HepG2 (cell line): ENCODE measurements around the gene PKD1L1. TPM values are rescaled to one million over a fixed set of nuclear protein-coding genes. Genes with fewer than 3 reads are reported as not detected.

ENCODE experiments used
- ATAC-seq: fragments of 200-7000 bp; cut with Tn5 transposase; 3 replicates; pipeline ENCODE4 v1.9.1; 2020; ENCODE audit warnings: mild to moderate bottlenecking, moderate library complexity
- BruUV-seq: library from RNA; stranded (reverse); fragments of 400-500 nt; replicated peaks from 2 replicates; lab custom pipeline; 2021; lab: Mats Ljungman, UMichigan
- CTCF ChIA-PET: fragments of 300-600 bp; formaldehyde crosslinking; extraction: SDS; loops from one replicate; lab custom pipeline; 2021; ENCODE audit warnings: low total read pairs, inconsistent platforms, low intra/inter-chr PET ratio; lab: Yijun Ruan, JAX
- POLR2A ChIA-PET: fragments of 350-600 bp; sonication (Branson Sonifier 250); formaldehyde crosslinking; loops from one replicate; lab custom pipeline; 2020; ENCODE audit warnings: antibody characterized with exemption, inconsistent platforms; lab: Yijun Ruan, JAX
- DNase-seq: peaks from one replicate; pipeline ENCODE4 v3.0.0-alpha.2; 2015; ENCODE audit warnings: low spot score
- FAIRE-seq: peaks from 3 replicates; lab custom pipeline; 2011; peaks lifted over from hg19 to GRCh38; lab: Jason Lieb, UNC
- H2AFZ ChIP-seq: one replicate; pipeline ENCODE4 v1.6.1; 2011; ENCODE audit warnings: low read length, inconsistent platforms
- H3K27ac ChIP-seq: fragments of 300-600 bp; 3 replicates; pipeline ENCODE4 v1.8.0; 2011; ENCODE audit warnings: mixed run types, mild to moderate bottlenecking, mixed read lengths, low read length, inconsistent platforms; ENCODE audit not compliant: insufficient read depth; ENCODE audit errors: extremely low read length
- H3K27me3 ChIP-seq, 2 experiments: fragments of 200-600 bp in 1 of 2; 2 replicates in 1 of 2; 3 replicates in 1 of 2; pipeline versions ENCODE4 v1.6.0 to v1.8.0; 2011; ENCODE audit warnings: low read length in 2 of 2, mild to moderate bottlenecking in 2 of 2, moderate library complexity in 2 of 2, inconsistent platforms in 1 of 2; ENCODE audit not compliant: insufficient read depth in 2 of 2, control insufficient read depth in 1 of 2
- H3K36me3 ChIP-seq, 2 experiments: fragments of 200-600 bp in 1 of 2; replicated peaks in 1 of 2; 2 replicates in 1 of 2; 3 replicates in 1 of 2; pipeline versions ENCODE4 v1.5.1 to v1.8.0; 2011; ENCODE audit warnings: low read length in 2 of 2, inconsistent platforms in 1 of 2; ENCODE audit not compliant: insufficient read depth in 2 of 2, control insufficient read depth in 1 of 2
- H3K4me1 ChIP-seq: 2 replicates; pipeline ENCODE4 v1.5.1; 2012; ENCODE audit warnings: low read length, inconsistent platforms; ENCODE audit not compliant: insufficient read depth
- H3K4me2 ChIP-seq: 2 replicates; pipeline ENCODE4 v1.6.0; 2011; ENCODE audit warnings: low read depth, low read length, inconsistent platforms
- H3K4me3 ChIP-seq, 3 experiments: fragments of 200-600 bp in 1 of 3; sonication (generic), shearing (Covaris generic) in 1 of 3; replicated peaks in 1 of 3; 2 replicates each; pipeline ENCODE4 v1.5.1; 2011 to 2016; ENCODE audit warnings: low read length in 3 of 3, inconsistent platforms in 2 of 3, low read depth in 2 of 3, mild to moderate bottlenecking in 2 of 3, control low read depth in 1 of 3, mixed read lengths in 1 of 3; ENCODE audit not compliant: insufficient read depth in 1 of 3
- H3K79me2 ChIP-seq: one replicate; pipeline ENCODE4 v1.6.1; 2011; ENCODE audit warnings: low read length, inconsistent platforms; ENCODE audit not compliant: insufficient read depth
- H3K9ac ChIP-seq: 2 replicates; pipeline ENCODE4 v1.6.0; 2011; ENCODE audit warnings: mild to moderate bottlenecking, low read depth, low read length, inconsistent platforms; ENCODE audit not compliant: insufficient read depth
- H3K9me3 ChIP-seq: 2 replicates; pipeline ENCODE4 v1.5.1; 2012; ENCODE audit warnings: mild to moderate bottlenecking, low read length
- H4K20me1 ChIP-seq: 2 replicates; pipeline ENCODE4 v1.6.0; 2011; ENCODE audit warnings: inconsistent platforms, mild to moderate bottlenecking, low read length, moderate library complexity; ENCODE audit not compliant: insufficient read depth
- BATF2 ChIP-seq: sonication (generic); formaldehyde crosslinking; IDR thresholded peaks from 2 replicates; pipeline ENCODE4 v1.8.0; 2022; ENCODE audit warnings: mild to moderate bottlenecking, missing genetic modification reagents, moderate library complexity
- CCDC6 ChIP-seq: sonication (generic); formaldehyde crosslinking; IDR thresholded peaks from 2 replicates; pipeline ENCODE4 v1.8.1; 2022; ENCODE audit warnings: mild to moderate bottlenecking, missing genetic modification reagents, moderate library complexity
- EEA1 ChIP-seq: sonication (generic); formaldehyde crosslinking; IDR thresholded peaks from 2 replicates; pipeline ENCODE4 v1.5.1; 2020; ENCODE audit warnings: mild to moderate bottlenecking, missing genetic modification reagents, borderline replicate concordance
- ELF3 ChIP-seq: IDR thresholded peaks from 2 replicates; pipeline ENCODE4 v1.6.1; 2016; ENCODE audit warnings: missing genetic modification reagents, missing compliant biosample characterization
- FOXP4 ChIP-seq: sonication (generic); formaldehyde crosslinking; IDR thresholded peaks from 2 replicates; pipeline ENCODE4 v1.4.0; 2020; ENCODE audit warnings: missing genetic modification reagents
- GABPB1 ChIP-seq: IDR thresholded peaks from 2 replicates; pipeline ENCODE4 v1.6.1; 2016; ENCODE audit warnings: mild to moderate bottlenecking, missing genetic modification reagents, moderate library complexity, missing compliant biosample characterization
- MAX ChIP-seq: IDR thresholded peaks from 2 replicates; pipeline ENCODE4 v1.6.1; 2012; ENCODE audit warnings: inconsistent platforms
- NCOR1 ChIP-seq: fragments of 200-600 bp; sonication (generic); IDR thresholded peaks from 2 replicates; pipeline ENCODE4 v1.7.0; 2017; ENCODE audit warnings: antibody characterized with exemption, low read length, borderline replicate concordance
- PPARG ChIP-seq: conservative IDR thresholded peaks from 2 replicates; pipeline ENCODE4 v1.6.1; 2016; ENCODE audit warnings: missing biosample characterization, missing genetic modification reagents
- PRDM15 ChIP-seq: sonication (generic); formaldehyde crosslinking; IDR thresholded peaks from 2 replicates; pipeline ENCODE4 v1.4.0; 2020; ENCODE audit warnings: missing genetic modification reagents
- RARA ChIP-seq: IDR thresholded peaks from 2 replicates; pipeline ENCODE4 v1.6.1; 2016; ENCODE audit warnings: missing genetic modification reagents, missing compliant biosample characterization
- SOX5 ChIP-seq: IDR thresholded peaks from 2 replicates; pipeline ENCODE4 v1.6.1; 2016; ENCODE audit warnings: borderline replicate concordance
- ZBTB7B ChIP-seq: sonication (generic); formaldehyde crosslinking; IDR thresholded peaks from 2 replicates; pipeline ENCODE4 v1.4.0; 2020; ENCODE audit warnings: missing genetic modification reagents
- ZNF367 ChIP-seq: sonication (generic); formaldehyde crosslinking; IDR thresholded peaks from 2 replicates; pipeline ENCODE4 v1.4.0; 2020; ENCODE audit warnings: missing genetic modification reagents, borderline replicate concordance
- WGBS: methylation state at CpG from one replicate; pipeline ENCODE4 v1.1.6; 2017; ENCODE audit warnings: low lambda C conversion rate; 5-methylcytosine and 5-hydroxymethylcytosine counted together
- in situ Hi-C: cut with HindIII; loops from 2 replicates; pipeline ENCODE4 v1.10.0; 2017; ENCODE audit warnings: low pct_unique_long_range_greater_than_20kb; ENCODE audit not compliant: extremely low pct_ligation_motif_present
- intact Hi-C: fragments of 100-400 bp; cut with micrococcal nuclease; formaldehyde crosslinking; loops from one replicate; pipeline ENCODE4 v1.10.0; 2022; ENCODE audit not compliant: unreplicated experiment
- polyA plus RNA-seq, 8 experiments: library from polyadenylated mRNA; depleted of rRNA in 3 of 8; stranded (reverse) in 7 of 8; unstranded in 1 of 8; fragments of >200 nt; fragmentation: Illumina TruSeq in 4 of 8; extraction: Trizol in 4 of 8; gene quantifications; 2 replicates each; pipeline versions ENCODE4 v1.2.1 to v1.2.3, GENCODE V29; 2011 to 2016; ENCODE audit warnings: low read depth in 4 of 8, missing spikeins in 1 of 8, mixed read lengths in 1 of 8; ENCODE audit not compliant: insufficient read depth in 1 of 8
- total RNA-seq, 5 experiments: library from RNA; depleted of rRNA; stranded (reverse); fragments of >200 nt; fragmentation: Illumina TruSeq; extraction: Trizol; gene quantifications; 2 replicates each; pipeline ENCODE4 v1.2.3, GENCODE V29; 2016; ENCODE audit warnings: low read depth in 1 of 5

The PKD1L1 gene
- total and polyA plus RNA-seq, 2 of the 13 experiments (the other 11 are each of a cell fraction or from before 2014, with no cell fraction given), result 0.01 TPM; not detected in 1

- peak; percentile 86 for ATAC-seq
- H3K4me1 ChIP-seq, result peaks cover 92% of the 10 kb centered on the region
- WGBS, result 5% methylated on average over 4 of the region's 4 CpGs
- TF ChIP-seq MAX, result peak; percentile 30
- peak; percentile 44; the same call in 1 of the 2 replicates for TF ChIP-seq PPARG (CRISPR knock-in tag)
- TF ChIP-seq RARA, result peak; percentile 44; the same call in 1 of the 2 replicates
- TF ChIP-seq NCOR1, result peak; percentile 49; the same call in 1 of the 2 replicates
- TF ChIP-seq ZNF367 (CRISPR knock-in tag), result no peak
- TF ChIP-seq BATF2 (CRISPR knock-in tag), result no peak
- TF ChIP-seq PRDM15 (CRISPR knock-in tag), result no peak
- TF ChIP-seq SOX5 (CRISPR knock-in tag), result peak; percentile 98
- TF ChIP-seq CCDC6 (CRISPR knock-in tag), result no peak
- peak; percentile 10; the same call in 1 of the 2 replicates for TF ChIP-seq FOXP4 (CRISPR knock-in tag)
- 0 out of 2 replicates have a peak, but pooled peaks have one; percentile 34 for TF ChIP-seq ZBTB7B (CRISPR knock-in tag)
- no peak for TF ChIP-seq EEA1 (CRISPR knock-in tag)
- no peak for TF ChIP-seq GABPB1
- peak; percentile 39; the same call in 1 of the 2 replicates for TF ChIP-seq ELF3
Observed at GRCh38 chr7:47778153-47778661, 170.1 kb downstream of the PKD1L1 start.

More at GRCh38 chr7:47778153-47778661, 170.1 kb downstream of the PKD1L1 start:
- FAIRE-seq (peak; percentile 63), DNase-seq (peak; percentile 87)
- Histone ChIP-seq H3K9me3 (0 out of 2 replicates have a peak, but pooled peaks cover 5% of the 10 kb centered on the region), H3K27ac (peak overlapping the region; percentile 64), H3K4me2 (peak overlapping the region; percentile 56), H3K27me3 (no peaks in the 10 kb centered on the region), H4K20me1 (no peaks in the 10 kb centered on the region), H3K9ac (peak overlapping the region; percentile 40; the same call in 1 of the 2 replicates), H3K79me2 (no peaks in the 10 kb centered on the region), H3K36me3 (no peaks in the 10 kb centered on the region), H3K4me3 (no peak overlapping the region), H2AFZ (peak overlapping the region; percentile 66)
- BruUV-seq, result no TSS peak
- POLR2A ChIA-PET, result interaction anchor here (1.2 to 2.0 kb wide), 2 partner anchors 8 to 15 kb away, joined by 7 to 8 read pairs; no protein-coding TSS in a partner anchor
- in situ Hi-C loops, result no loop called here
- intact Hi-C loops, result loop anchor here (2.0 kb wide), 1 partner anchor 15 kb away; no protein-coding TSS in a partner anchor
- CTCF ChIA-PET, result no interaction called here
